WERI-Rb-1 (cell line): Measurements from ENCODE around the gene HDAC4.

ENCODE experiments used
- DNase-seq: peaks from one replicate; pipeline ENCODE4 v3.0.0-alpha.2; 2020
- H3K27ac ChIP-seq: fragments of 250-450 bp; sonication (Bioruptor Pico); 2 replicates; pipeline ENCODE4 v1.5.1; 2020; ENCODE audit warnings: mild to moderate bottlenecking, moderate library complexity
- H3K27me3 ChIP-seq: fragments of 250-450 bp; sonication (Bioruptor Pico); 2 replicates; pipeline ENCODE4 v1.5.1; 2021; ENCODE audit warnings: mild to moderate bottlenecking, low read depth, moderate library complexity; ENCODE audit not compliant: insufficient read depth, severe bottlenecking
- H3K36me3 ChIP-seq: fragments of 250-450 bp; sonication (Bioruptor Pico); 2 replicates; pipeline ENCODE4 v1.5.1; 2020; ENCODE audit warnings: mild to moderate bottlenecking, moderate library complexity
- H3K4me3 ChIP-seq: 2 replicates; pipeline ENCODE4 v1.5.1; 2011; ENCODE audit warnings: low read depth, mild to moderate bottlenecking, control low read depth, low read length
- H3K9me3 ChIP-seq: fragments of 250-450 bp; sonication (Bioruptor Pico); 2 replicates; pipeline ENCODE4 v1.5.1; 2021; ENCODE audit warnings: mild to moderate bottlenecking, moderate library complexity; ENCODE audit not compliant: severe bottlenecking
- CTCF ChIP-seq: IDR thresholded peaks from 2 replicates; pipeline ENCODE4 v1.5.1; 2011; ENCODE audit warnings: low read depth, mild to moderate bottlenecking, control low read depth, inconsistent platforms, low read length

Gene HDAC4

GRCh38 chr2:239287461-239287860 is 113.4 kb downstream of the HDAC4 start:
- DNase-seq = no peak
- TF ChIP-seq CTCF = no peak
- no peaks in the 10 kb centered on the region for H3K9me3 ChIP-seq
- H3K4me3 ChIP-seq = no peak overlapping the region
- H3K27me3 ChIP-seq = no peaks in the 10 kb centered on the region
- H3K36me3 ChIP-seq = no peaks in the 10 kb centered on the region
- no peak overlapping the region for H3K27ac ChIP-seq

- DNase-seq = no peak
- no peak overlapping the region for H3K4me3 ChIP-seq
- no peaks in the 10 kb centered on the region for H3K27me3 ChIP-seq
These were observed 113.9 kb downstream of the HDAC4 start for GRCh38 chr2:239286901-239287300.

GRCh38 chr2:239285932-239286230 is 114.9 kb downstream of the HDAC4 start:
- no peak for DNase-seq
- no peaks in the 10 kb centered on the region for H3K27me3 ChIP-seq
- no peaks in the 10 kb centered on the region for H3K36me3 ChIP-seq
- TF ChIP-seq CTCF = no peak
- no peak overlapping the region for H3K27ac ChIP-seq
- H3K4me3 ChIP-seq = no peak overlapping the region
- no peaks in the 10 kb centered on the region for H3K9me3 ChIP-seq

More at GRCh38 chr2:239286901-239287300, 113.9 kb downstream of the HDAC4 start:
- Histone ChIP-seq H3K27ac (no peak overlapping the region), H3K9me3 (no peaks in the 10 kb centered on the region), H3K36me3 (no peaks in the 10 kb centered on the region)
- TF ChIP-seq CTCF = no peak

- Histone ChIP-seq H3K9me3 (no peaks in the 10 kb centered on the region), H3K27me3 (no peaks in the 10 kb centered on the region), H3K4me3 (no peak overlapping the region), H3K36me3 (no peaks in the 10 kb centered on the region), H3K27ac (no peak overlapping the region)
- DNase-seq = no peak
- TF ChIP-seq CTCF = no peak
These were observed 115.5 kb downstream of the HDAC4 start for GRCh38 chr2:239285071-239285931.

GRCh38 chr2:239283961-239284795 is 116.6 kb downstream of the HDAC4 start:
- no peak for TF ChIP-seq CTCF
- H3K36me3 ChIP-seq = no peaks in the 10 kb centered on the region
- H3K9me3 ChIP-seq = no peaks in the 10 kb centered on the region
- no peak overlapping the region for H3K27ac ChIP-seq
- no peak for DNase-seq
- no peaks in the 10 kb centered on the region for H3K27me3 ChIP-seq
- no peak overlapping the region for H3K4me3 ChIP-seq
